Endothelial cell of umbilical vein (primary cell): ENCODE results near the gene ACTL7B. TPM values are rescaled to one million over a fixed set of nuclear protein-coding genes. Genes with fewer than 3 reads are reported as not detected.

Source experiments
- BruUV-seq: library from RNA; stranded (reverse); fragments of 400-500 nt; replicated peaks from 2 replicates; lab custom pipeline; 2021; lab: Mats Ljungman, UMichigan
- CTCF ChIA-PET: fragments of 300-600, 350-600 bp; sonication (Branson Sonifier 250); formaldehyde crosslinking; loops from one replicate; lab custom pipeline; 2021; ENCODE audit warnings: antibody characterized with exemption, inconsistent platforms; lab: Charles Lee
- POLR2A ChIA-PET: fragments of 300-600, 350-600 bp; sonication (Branson Sonifier 250); formaldehyde crosslinking; loops from one replicate; lab custom pipeline; 2021; ENCODE audit warnings: antibody characterized with exemption, inconsistent platforms; lab: Charles Lee
- DNase-seq: peaks from one replicate; pipeline ENCODE4 v3.0.0-alpha.2; 2011; ENCODE audit warnings: low read depth, low spot score
- FAIRE-seq: peaks from 2 replicates; lab custom pipeline; 2011; peaks lifted over from hg19 to GRCh38; lab: Jason Lieb, UNC
- H2AFZ ChIP-seq: 2 replicates; pipeline ENCODE4 v1.6.0; 2012; ENCODE audit warnings: low read depth, low read length, control low read depth, inconsistent platforms
- H3K27ac ChIP-seq: 2 replicates; pipeline ENCODE4 v1.5.1; 2011; ENCODE audit warnings: low read depth, mild to moderate bottlenecking, control low read depth, low read length, moderate library complexity; ENCODE audit not compliant: insufficient read depth
- H3K27me3 ChIP-seq, 2 experiments: 2 replicates each; pipeline versions ENCODE4 v1.6.0 to v1.6.1; 2011; ENCODE audit warnings: low read length in 2 of 2, mixed read lengths in 1 of 2; ENCODE audit not compliant: control insufficient read depth in 2 of 2, insufficient read depth in 2 of 2
- H3K36me3 ChIP-seq, 2 experiments: 2 replicates in 1 of 2; 3 replicates in 1 of 2; pipeline ENCODE4 v1.5.1; 2011; ENCODE audit warnings: low read length in 2 of 2, mild to moderate bottlenecking in 1 of 2, moderate library complexity in 1 of 2; ENCODE audit not compliant: control insufficient read depth in 2 of 2, insufficient read depth in 2 of 2; ENCODE audit errors: extremely low read depth in 1 of 2
- H3K4me1 ChIP-seq: 3 replicates; pipeline ENCODE4 v1.5.1; 2011; ENCODE audit warnings: mild to moderate bottlenecking, low read length; ENCODE audit not compliant: control insufficient read depth, insufficient read depth; ENCODE audit errors: extremely low read depth
- H3K4me2 ChIP-seq: 2 replicates; pipeline ENCODE4 v1.6.1; 2011; ENCODE audit warnings: low read length, control low read depth, mixed read lengths; ENCODE audit not compliant: insufficient read depth
- H3K4me3 ChIP-seq, 3 experiments: fragments of 200-600 bp in 1 of 3; sonication (generic), shearing (Covaris generic) in 1 of 3; replicated peaks in 1 of 3; 2 replicates each; pipeline ENCODE4 v1.5.1; 2011 to 2016; ENCODE audit warnings: control low read depth in 3 of 3, low read length in 3 of 3, mild to moderate bottlenecking in 2 of 3, inconsistent platforms in 1 of 3, low read depth in 1 of 3, moderate library complexity in 1 of 3; ENCODE audit not compliant: insufficient read depth in 1 of 3
- H3K79me2 ChIP-seq: 2 replicates; pipeline ENCODE4 v1.6.0; 2012; ENCODE audit warnings: low read length, inconsistent platforms; ENCODE audit not compliant: control insufficient read depth, insufficient read depth
- H3K9ac ChIP-seq: replicated peaks from 2 replicates; pipeline ENCODE3; 2011; ENCODE audit warnings: low read length, control low read depth; ENCODE audit not compliant: insufficient read depth; ENCODE audit errors: extremely low read depth
- H3K9me1 ChIP-seq: replicated peaks from 3 replicates; pipeline ENCODE4 v1.6.0; 2011; ENCODE audit warnings: mild to moderate bottlenecking, low read length; ENCODE audit not compliant: control insufficient read depth, insufficient read depth; ENCODE audit errors: extremely low read depth
- H3K9me3 ChIP-seq: replicated peaks from 2 replicates; pipeline ENCODE4 v1.5.1; 2012; ENCODE audit warnings: low read length, inconsistent platforms; ENCODE audit not compliant: control insufficient read depth, insufficient read depth
- H4K20me1 ChIP-seq: replicated peaks from 2 replicates; pipeline ENCODE3; 2011; ENCODE audit warnings: mild to moderate bottlenecking, low read length; ENCODE audit not compliant: control insufficient read depth, insufficient read depth; ENCODE audit errors: extremely low read depth
- CTCF ChIP-seq, 2 donors: IDR thresholded peaks; 1 replicate in 1 of 2; 2 replicates in 1 of 2; pipeline ENCODE4 v1.5.1; 2011; ENCODE audit warnings: low read length in 2 of 2, mild to moderate bottlenecking in 2 of 2, moderate library complexity in 2 of 2, control low read depth in 1 of 2, inconsistent platforms in 1 of 2, low read depth in 1 of 2; ENCODE audit not compliant: insufficient read depth in 1 of 2; ENCODE audit errors: extremely low read depth in 1 of 2
- EZH2 ChIP-seq: IDR thresholded peaks from 2 replicates; pipeline ENCODE4 v1.6.1; 2012; ENCODE audit warnings: borderline replicate concordance, low read depth, mild to moderate bottlenecking, moderate library complexity, low read length, inconsistent platforms; ENCODE audit not compliant: severe bottlenecking
- FOS ChIP-seq: IDR thresholded peaks from 2 replicates; pipeline ENCODE4 v1.6.1; 2011; ENCODE audit warnings: mild to moderate bottlenecking, low read length, moderate library complexity, borderline replicate concordance; ENCODE audit not compliant: insufficient read depth
- GATA2 ChIP-seq: IDR thresholded peaks from 2 replicates; pipeline ENCODE4 v1.7.0; 2011; ENCODE audit warnings: low read depth, mild to moderate bottlenecking, moderate library complexity, mixed read lengths, low read length; ENCODE audit not compliant: insufficient read length, insufficient read depth
- JUN ChIP-seq: IDR thresholded peaks from 2 replicates; pipeline ENCODE4 v1.6.1; 2011; ENCODE audit warnings: borderline replicate concordance, low read depth; ENCODE audit not compliant: insufficient read length, insufficient read depth
- MAX ChIP-seq: IDR thresholded peaks from 2 replicates; pipeline ENCODE4 v1.6.1; 2011; ENCODE audit not compliant: insufficient read depth, insufficient read length
- MYC ChIP-seq: IDR thresholded peaks from one replicate; pipeline ENCODE4 v1.6.1; 2011; ENCODE audit warnings: mild to moderate bottlenecking, low read depth, low read length
- POLR2A ChIP-seq: IDR thresholded peaks from 2 replicates; pipeline ENCODE4 v1.6.1; 2012; ENCODE audit warnings: low read depth, mild to moderate bottlenecking, control low read depth, low read length
- POLR2AphosphoS5 ChIP-seq: IDR thresholded peaks from 2 replicates; pipeline ENCODE4 v1.6.1; 2012; ENCODE audit warnings: low read depth, mild to moderate bottlenecking, control low read depth, low read length, moderate library complexity; ENCODE audit not compliant: insufficient read depth
- dilution Hi-C: fragments of 300-500 bp; cut with MboI; formaldehyde crosslinking; loops from one replicate; pipeline ENCODE4 v1.15.0; 2019; ENCODE audit warnings: low sequenced_read_pairs; ENCODE audit not compliant: extremely low pct_ligation_motif_present
- intact Hi-C: fragments of 100-400 bp; cut with micrococcal nuclease; formaldehyde crosslinking; loops from one replicate; pipeline ENCODE4 v1.10.0; 2022
- polyA plus RNA-seq, 4 experiments: library from polyadenylated mRNA; depleted of rRNA in 3 of 4; stranded (reverse) in 3 of 4; unstranded in 1 of 4; fragments of >200 nt; gene quantifications; 2 replicates each; pipeline versions ENCODE4 v1.2.1 to v1.2.3, GENCODE V29; 2011 to 2012; ENCODE audit warnings: missing spikeins in 1 of 4
- total RNA-seq: library from RNA; stranded (reverse); gene quantifications from 2 replicates; pipeline ENCODE4 v1.2.3, GENCODE V29; 2021

ACTL7B gene
- total and polyA plus RNA-seq, 2 donors (not counting 3 experiments of a cell fraction or from before 2014, with no cell fraction given), result not detected

GRCh38 chr9:108869092-108869725 is 13.4 kb upstream of the ACTL7B start:
- Histone ChIP-seq H3K36me3 (peaks cover 0 to 12% of the 10 kb centered on the region in 2 experiments), H3K4me2 (no peak overlapping the region), H3K79me2 (no peaks in the 10 kb centered on the region), H3K4me3 (no peak overlapping the region), H3K4me1 (no peaks in the 10 kb centered on the region), H3K9me3 (no peaks in the 10 kb centered on the region), H3K27ac (no peak overlapping the region), H4K20me1 (no peaks in the 10 kb centered on the region), H3K9ac (no peak overlapping the region), H3K9me1 (no peaks in the 10 kb centered on the region), H3K27me3 (no peaks in the 10 kb centered on the region), H2AFZ (no peak overlapping the region)
- DNase-seq, result no peak
- no peak for TF ChIP-seq MAX
- no peak for TF ChIP-seq FOS
- no peak for TF ChIP-seq EZH2
- no peak for TF ChIP-seq POLR2A
- TF ChIP-seq POLR2AphosphoS5, result no peak
- no peak for TF ChIP-seq MYC
- no peak for TF ChIP-seq GATA2
- TF ChIP-seq JUN, result no peak
- no peak for TF ChIP-seq CTCF (IDR thresholded peaks at IDR 0.05; ENCODE audit: extremely low read depth in 1 of 2, insufficient read depth in 1 of 2, low read depth in 1 of 2, low read length in 2 of 2)
- peak; percentile 37 for FAIRE-seq
- CTCF ChIA-PET, result interaction anchor here (1.2 to 1.4 kb wide), 2 partner anchors 15 to 85 kb away, joined by 3 to 4 read pairs; no protein-coding TSS in a partner anchor
- POLR2A ChIA-PET, result no interaction called here
- no TSS peak for BruUV-seq
- dilution Hi-C loops (no loop called here), intact Hi-C loops (no loop called here)
